Keratinocyte (primary cell): ENCODE measurements around the gene TMEM139. TPM values are rescaled to one million over a fixed set of nuclear protein-coding genes. Genes with fewer than 3 reads are reported as not detected.

Source experiments
- DNase-seq: peaks from one replicate; pipeline ENCODE4 v3.0.0-alpha.2; 2011; ENCODE audit warnings: low read depth, missing footprints, low spot score
- FAIRE-seq: peaks from 2 replicates; lab custom pipeline; 2011; peaks lifted over from hg19 to GRCh38; lab: Jason Lieb, UNC
- H2AFZ ChIP-seq: 2 replicates; pipeline ENCODE4 v1.6.0; 2012; ENCODE audit warnings: low read length, control low read depth, inconsistent platforms; ENCODE audit not compliant: control insufficient read depth
- H3K27ac ChIP-seq: 2 replicates; pipeline ENCODE4 v1.5.1; 2011; ENCODE audit warnings: low read length; ENCODE audit not compliant: control insufficient read depth, insufficient read depth
- H3K27me3 ChIP-seq: 3 replicates; pipeline ENCODE4 v1.6.0; 2011; ENCODE audit warnings: low read length; ENCODE audit not compliant: control insufficient read depth, insufficient read depth; ENCODE audit errors: extremely low read depth
- H3K36me3 ChIP-seq, 2 experiments: 2 replicates in 1 of 2; 3 replicates in 1 of 2; pipeline ENCODE4 v1.5.1; 2011; ENCODE audit warnings: low read length in 2 of 2, mild to moderate bottlenecking in 1 of 2; ENCODE audit not compliant: control insufficient read depth in 2 of 2, insufficient read depth in 2 of 2; ENCODE audit errors: extremely low read depth in 1 of 2
- H3K4me1 ChIP-seq: 3 replicates; pipeline ENCODE4 v1.5.1; 2011; ENCODE audit warnings: low read length; ENCODE audit not compliant: control insufficient read depth, insufficient read depth; ENCODE audit errors: extremely low read depth
- H3K4me2 ChIP-seq: 3 replicates; pipeline ENCODE4 v1.6.0; 2011; ENCODE audit warnings: low read depth, low read length; ENCODE audit not compliant: control insufficient read depth, insufficient read depth; ENCODE audit errors: extremely low read depth
- H3K4me3 ChIP-seq, 3 experiments: fragments of 200-600 bp in 1 of 3; sonication (generic) in 1 of 3; 2 replicates in 2 of 3; 3 replicates in 1 of 3; pipeline ENCODE4 v1.5.1; 2011 to 2016; ENCODE audit warnings: low read length in 3 of 3, mild to moderate bottlenecking in 3 of 3, control low read depth in 2 of 3, inconsistent platforms in 1 of 3, low read depth in 1 of 3, mixed read lengths in 1 of 3, mixed run types in 1 of 3, moderate library complexity in 1 of 3; ENCODE audit not compliant: control insufficient read depth in 2 of 3, insufficient read depth in 2 of 3; ENCODE audit errors: extremely low read depth in 1 of 3
- H3K79me2 ChIP-seq: 2 replicates; pipeline ENCODE4 v1.6.0; 2012; ENCODE audit warnings: low read length; ENCODE audit not compliant: control insufficient read depth, insufficient read depth
- H3K9ac ChIP-seq: 3 replicates; pipeline ENCODE4 v1.6.0; 2011; ENCODE audit warnings: low read length; ENCODE audit not compliant: control insufficient read depth, insufficient read depth; ENCODE audit errors: extremely low read depth
- H3K9me1 ChIP-seq: 3 replicates; pipeline ENCODE4 v1.6.0; 2011; ENCODE audit warnings: low read length; ENCODE audit not compliant: control insufficient read depth, insufficient read depth; ENCODE audit errors: extremely low read depth
- H3K9me3 ChIP-seq: 2 replicates; pipeline ENCODE4 v1.5.1; 2012; ENCODE audit warnings: low read depth, low read length; ENCODE audit not compliant: control insufficient read depth
- H4K20me1 ChIP-seq: 3 replicates; pipeline ENCODE4 v1.6.0; 2011; ENCODE audit warnings: low read length; ENCODE audit not compliant: control insufficient read depth, insufficient read depth; ENCODE audit errors: extremely low read depth
- CTCF ChIP-seq, 3 experiments: IDR thresholded peaks in 1 of 3; conservative IDR thresholded peaks in 1 of 3; optimal IDR thresholded peaks in 1 of 3; 2 replicates in 2 of 3; 3 replicates in 1 of 3; pipeline versions ENCODE3 to v1.5.1; 2011; ENCODE audit warnings: low read length in 3 of 3, mild to moderate bottlenecking in 3 of 3, moderate library complexity in 2 of 3, control low read depth in 1 of 3, inconsistent platforms in 1 of 3; ENCODE audit not compliant: insufficient read depth in 2 of 3; ENCODE audit errors: extremely low read depth in 1 of 3
- EZH2 ChIP-seq: IDR thresholded peaks from one replicate; pipeline ENCODE4 v1.6.1; 2012; ENCODE audit warnings: inconsistent platforms, mild to moderate bottlenecking, low read length, moderate library complexity
- dilution Hi-C: fragments of 300-500 bp; cut with MboI; formaldehyde crosslinking; loops from one replicate; pipeline ENCODE4 v1.7.0; 2020; ENCODE audit warnings: low sequenced_read_pairs; ENCODE audit not compliant: extremely low pct_ligation_motif_present
- polyA plus RNA-seq, 5 experiments: library from polyadenylated mRNA; depleted of rRNA in 3 of 5; stranded (reverse) in 3 of 5; stranded (forward) in 1 of 5; unstranded in 1 of 5; fragments of >200 nt; gene quantifications; 1 replicate in 1 of 5; 2 replicates in 3 of 5; 3 replicates in 1 of 5; pipeline versions ENCODE4 v1.2.1 to v1.2.3, GENCODE V29; 2011 to 2012; ENCODE audit warnings: missing spikeins in 2 of 5, low read depth in 1 of 5, low replicate concordance in 1 of 5

Gene TMEM139
- polyA plus RNA-seq, 1 donor (not counting 4 experiments of a cell fraction or from before 2014, with no cell fraction given), result 22.3 TPM

GRCh38 chr7:143257501-143257900 lies 27.3 kb upstream of the TMEM139 start:
- no peaks in the 10 kb centered on the region for H3K36me3 ChIP-seq
- dilution Hi-C loops, result no loop called here
- no peak overlapping the region for H3K9ac ChIP-seq
- H3K27ac ChIP-seq, result no peak overlapping the region
- H3K79me2 ChIP-seq, result no peaks in the 10 kb centered on the region
- no peak for DNase-seq
- H3K27me3 ChIP-seq, result no peaks in the 10 kb centered on the region
- FAIRE-seq, result no peak
- peaks cover 5% of the 10 kb centered on the region for H3K4me1 ChIP-seq
- no peaks in the 10 kb centered on the region for H3K9me1 ChIP-seq
- no peak for TF ChIP-seq CTCF (optimal IDR thresholded peaks at IDR 0.05 in 1 of 3, IDR thresholded peaks at IDR 0.05 in 1 of 3, conservative IDR thresholded peaks at IDR 0.05 in 1 of 3; ENCODE audit: extremely low read depth in 1 of 3, insufficient read depth in 2 of 3, low read length in 3 of 3)
- TF ChIP-seq EZH2, result no peak
- no peaks in the 10 kb centered on the region for H4K20me1 ChIP-seq
- H2AFZ ChIP-seq, result no peak overlapping the region
- no peak overlapping the region for H3K4me3 ChIP-seq
- no peak overlapping the region for H3K4me2 ChIP-seq
- H3K9me3 ChIP-seq, result no peaks in the 10 kb centered on the region

GRCh38 chr7:143258831-143259230 lies 25.9 kb upstream of the TMEM139 start:
- H3K9me1 ChIP-seq, result no peaks in the 10 kb centered on the region
- H4K20me1 ChIP-seq, result no peaks in the 10 kb centered on the region
- no peak overlapping the region for H3K4me2 ChIP-seq
- no peak overlapping the region for H3K9ac ChIP-seq
- no peaks in the 10 kb centered on the region for H3K27me3 ChIP-seq
- no peaks in the 10 kb centered on the region for H3K9me3 ChIP-seq
- peaks cover 5% of the 10 kb centered on the region for H3K4me1 ChIP-seq
- H3K79me2 ChIP-seq, result peaks cover 5% of the 10 kb centered on the region
- dilution Hi-C loops, result no loop called here
- H3K27ac ChIP-seq, result no peak overlapping the region
- peak overlapping the region; percentile 65 for H2AFZ ChIP-seq
- TF ChIP-seq CTCF (optimal IDR thresholded peaks at IDR 0.05 in 1 of 3, IDR thresholded peaks at IDR 0.05 in 1 of 3, conservative IDR thresholded peaks at IDR 0.05 in 1 of 3; ENCODE audit: extremely low read depth in 1 of 3, insufficient read depth in 2 of 3, low read length in 3 of 3), result no peak
- no peak for TF ChIP-seq EZH2
- DNase-seq (no peak), FAIRE-seq (no peak)
- no peak overlapping the region for H3K4me3 ChIP-seq
- no peaks in the 10 kb centered on the region for H3K36me3 ChIP-seq
